HG03159 (cell line): ENCODE data around the gene PBRM1.
"Not testable (repeated sequence)": the region's sequence is repeated elsewhere in the genome, so short reads cannot be mapped to it uniquely, and the experiment has no call there.

ENCODE experiments used
- ATAC-seq: cut with Tn5 transposase; IDR thresholded peaks from one replicate; pipeline ENCODE4 v1.9.1; 2021; ENCODE audit warnings: mild to moderate bottlenecking, moderate library complexity; ENCODE audit not compliant: unreplicated experiment

PBRM1 gene

GRCh38 chr3:52685709-52686691 lies at the start of gene PBRM1, which contains the start of gene GNL3:
PBRM1 (minus strand) TSS chr3:52685913.
GNL3 (plus strand) TSS chr3:52686032; CDS start chr3:52686093, 61 bp downstream.
- peak; percentile 69 for ATAC-seq

DNA sequence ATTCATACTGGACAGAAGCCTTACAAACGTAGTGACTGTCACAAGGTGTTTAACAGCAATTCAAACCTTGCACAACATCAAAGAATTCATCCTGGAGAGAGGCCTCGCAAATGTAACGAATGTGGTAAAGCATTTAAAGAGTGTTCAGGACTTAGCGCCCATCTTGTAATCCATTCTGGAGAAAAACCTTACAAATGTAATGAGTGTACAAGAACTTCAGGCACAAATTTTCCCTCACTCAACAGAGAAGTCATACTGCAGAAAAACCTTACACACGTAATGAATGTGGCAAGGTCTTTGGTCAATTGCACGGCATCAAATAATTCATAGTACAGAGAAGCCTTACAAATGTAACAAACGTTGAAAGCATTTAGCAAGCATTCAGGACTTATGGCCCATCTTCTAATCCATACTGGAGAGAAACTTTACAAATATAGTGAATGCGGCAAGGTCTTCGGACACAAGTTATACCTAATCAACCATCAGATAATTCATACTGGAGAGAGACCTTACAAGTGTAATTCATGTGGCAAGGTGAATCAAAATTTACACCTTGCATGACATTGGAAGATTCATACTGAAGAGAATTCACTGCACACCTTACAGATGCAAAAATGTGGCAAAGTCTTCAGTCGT lies 47.7 kb upstream of the PBRM1 start:
- no peak for ATAC-seq

GRCh38 chr3:52731590-52731989 lies 45.9 kb upstream of the PBRM1 start:
- ATAC-seq = no peak

DNA sequence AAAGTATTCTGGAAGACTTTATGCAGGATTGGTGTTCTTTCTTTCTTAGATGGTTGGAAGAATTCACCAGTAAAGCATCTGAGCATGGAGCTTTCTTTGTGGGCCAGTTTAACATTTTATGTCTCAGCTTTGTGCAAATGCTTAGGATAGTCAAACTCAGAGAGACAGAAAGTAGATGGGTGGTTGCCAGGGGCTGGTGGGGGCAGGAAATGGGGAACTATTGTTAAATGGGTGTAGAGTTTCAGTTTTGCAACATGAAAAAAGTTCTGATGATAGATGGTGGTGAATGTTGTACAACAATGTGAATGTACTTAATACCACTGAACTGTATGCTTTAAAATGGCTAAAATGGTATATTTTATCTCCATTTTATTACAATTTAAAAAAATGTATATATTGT lies 45.0 kb upstream of the PBRM1 start:
- no peak for ATAC-seq

DNA sequence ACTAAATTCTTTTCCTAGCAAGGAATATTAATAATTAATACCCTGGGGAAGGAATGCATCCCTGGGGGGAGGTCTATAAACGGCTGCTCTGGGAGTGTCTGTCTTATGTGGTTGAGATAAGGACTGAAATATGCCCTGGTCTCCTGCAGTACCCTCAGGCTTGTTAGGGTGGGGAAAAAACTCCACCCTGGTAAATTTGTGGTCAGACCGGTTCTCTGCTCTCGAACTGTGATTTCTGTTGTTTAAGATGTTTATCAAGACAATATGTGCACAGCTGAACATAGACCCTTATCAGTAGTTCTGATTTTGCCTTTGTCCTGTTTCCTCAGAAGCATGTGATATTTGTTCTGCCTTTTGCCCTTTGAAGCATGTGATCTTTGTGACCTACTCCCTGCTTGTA lies 43.0 kb upstream of the PBRM1 start:
- not testable (repeated sequence) for ATAC-seq

- no peak for ATAC-seq
These were observed 38.8 kb upstream of the PBRM1 start for GRCh38 chr3:52724511-52724910.

GRCh38 chr3:52723935-52724334 lies 38.2 kb upstream of the PBRM1 start:
- ATAC-seq = no peak

GRCh38 chr3:52722491-52722890 lies 36.8 kb upstream of the PBRM1 start:
- no peak for ATAC-seq

DNA sequence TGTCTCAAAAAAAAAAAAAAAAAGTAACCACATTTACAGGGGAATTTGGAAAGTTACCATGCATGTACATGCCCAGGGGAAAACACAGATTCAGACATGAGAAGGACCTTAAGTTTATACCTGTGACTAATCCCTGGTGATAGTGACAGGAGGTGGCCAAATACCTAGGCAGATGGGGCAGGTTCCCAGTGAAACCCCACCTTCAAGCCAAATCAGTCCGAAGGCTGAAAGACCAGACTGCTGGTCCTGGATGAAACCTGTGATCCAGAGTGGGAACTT lies 36.0 kb upstream of the PBRM1 start:
- no peak for ATAC-seq

- ATAC-seq = no peak
These were observed 35.5 kb upstream of the PBRM1 start for GRCh38 chr3:52721002-52721729.

GRCh38 chr3:52719618-52720017 lies 33.9 kb upstream of the PBRM1 start:
- no peak for ATAC-seq

DNA sequence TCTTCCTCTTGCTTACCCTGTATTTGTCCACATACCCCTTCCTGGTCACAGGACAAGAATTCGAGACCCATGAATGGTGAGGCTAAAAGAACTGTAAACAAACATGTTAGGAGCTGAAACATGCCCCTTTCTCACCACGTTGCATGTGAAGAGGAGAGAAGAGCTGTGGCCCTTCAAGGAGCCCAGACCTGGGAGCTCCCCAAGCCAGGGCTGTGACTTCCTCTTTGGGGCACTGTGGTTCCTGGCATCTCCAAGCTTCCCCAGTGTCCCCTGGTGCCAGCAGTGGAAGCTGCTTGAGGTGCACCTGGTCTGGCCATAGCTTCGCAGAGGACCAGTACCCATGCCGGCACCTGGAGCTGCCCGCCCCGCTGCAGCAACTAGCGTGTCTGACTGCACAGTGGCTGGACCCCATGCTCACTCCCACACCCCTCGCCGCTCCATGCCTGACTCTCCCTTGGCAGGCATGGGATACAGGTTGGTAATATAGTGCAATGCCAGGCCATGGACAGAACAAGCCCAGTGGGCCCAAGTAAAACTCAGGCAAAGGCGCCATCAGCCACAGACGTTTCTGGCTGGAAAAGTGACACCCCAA lies 30.1 kb upstream of the PBRM1 start:
- no peak for ATAC-seq

- ATAC-seq = no peak
These were observed 28.9 kb upstream of the PBRM1 start for GRCh38 chr3:52714335-52715302.

GRCh38 chr3:52712291-52713212 lies 26.8 kb upstream of the PBRM1 start:
- no peak for ATAC-seq

DNA sequence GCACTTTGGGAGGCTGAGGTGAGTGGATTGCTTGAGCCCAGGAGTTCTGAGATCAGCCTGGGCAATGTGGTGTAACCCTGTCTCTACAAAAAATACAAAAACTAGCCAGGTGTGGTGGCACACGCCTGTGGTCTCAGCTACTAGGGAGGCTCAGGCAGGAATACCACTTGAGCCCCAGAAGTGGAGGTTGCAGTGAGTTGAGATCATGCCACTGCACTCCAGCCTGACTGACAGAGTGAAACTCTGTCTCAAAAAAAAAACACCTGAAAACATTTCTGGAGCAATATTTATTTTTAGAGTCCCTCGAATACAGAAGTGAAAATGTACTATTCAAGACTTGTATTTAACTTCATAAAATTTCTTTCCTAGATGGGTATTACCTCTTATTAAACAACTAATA lies 24.8 kb upstream of the PBRM1 start:
- no peak for ATAC-seq

- no peak for ATAC-seq
These were observed 21.9 kb upstream of the PBRM1 start for GRCh38 chr3:52707585-52707984.

DNA sequence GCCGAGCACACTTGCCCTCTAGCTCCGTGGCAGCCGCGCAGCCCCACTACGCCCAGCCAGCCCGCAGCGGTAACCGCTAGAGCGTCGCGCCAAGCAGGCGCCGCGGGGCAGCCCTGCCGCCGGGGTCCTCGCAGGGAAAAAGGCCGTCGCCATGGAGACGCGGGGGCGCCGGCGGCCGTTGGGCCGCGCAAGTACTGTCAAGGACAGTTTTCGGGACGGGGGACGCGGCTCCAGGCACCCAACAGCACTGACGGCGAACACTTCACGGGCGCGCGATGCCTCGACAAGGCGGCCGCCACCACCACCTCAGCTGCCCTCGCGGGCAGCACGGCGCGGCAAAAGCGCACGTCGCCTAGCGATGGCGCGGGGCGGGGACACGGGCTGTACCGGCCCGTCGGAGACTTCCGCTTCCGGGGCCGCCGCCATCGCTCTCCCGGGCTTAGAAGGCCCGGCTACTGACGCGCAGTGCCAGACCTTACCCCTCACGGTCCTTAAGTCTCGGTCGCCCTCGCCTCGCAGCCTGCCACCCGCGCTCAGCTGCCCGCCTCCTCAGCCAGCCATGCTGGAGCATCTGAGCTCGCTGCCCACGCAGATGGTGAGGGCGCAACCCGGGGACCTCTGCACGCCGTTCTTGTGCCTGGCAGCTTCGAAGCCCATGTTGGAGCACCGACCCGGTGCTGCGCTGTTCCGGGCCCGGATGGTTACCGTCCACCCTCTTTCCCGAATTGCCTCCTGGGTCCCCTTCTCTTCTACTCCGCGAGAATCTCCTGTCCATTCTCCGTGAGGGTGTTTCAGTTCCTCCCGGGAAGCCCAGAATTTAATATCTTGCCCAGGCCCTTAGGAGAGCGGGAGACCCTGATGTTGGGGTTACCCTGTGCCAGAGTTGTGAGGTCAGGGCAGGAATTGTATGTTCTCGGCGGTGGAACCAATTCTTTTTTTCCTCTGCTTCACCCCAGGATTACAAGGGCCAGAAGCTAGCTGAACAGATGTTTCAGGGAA lies 20.3 kb upstream of the PBRM1 start, which contains the start of the genes GLT8D1 and SPCS1:
GLT8D1 (minus strand) TSS at position 104 of the 999 bp plus-strand sequence. CDS start 5,331 bp downstream, outside the sequence.
SPCS1 (plus strand) TSS at position 419 of the 999 bp plus-strand sequence; CDS start at position 560, 141 bp downstream.
- ATAC-seq = peak; percentile 75

GRCh38 chr3:52705438-52705687 lies 19.6 kb upstream of the PBRM1 start:
- no peak for ATAC-seq
